ENCODE data around the gene CORO6. TPM values are rescaled to one million over a fixed set of nuclear protein-coding genes. Genes with fewer than 3 reads are reported as not detected.

The CORO6 gene
- total RNA-seq, 8 experiments from 2014 or later = 0.42 to 24.2 (median 2.3) TPM

DNA sequence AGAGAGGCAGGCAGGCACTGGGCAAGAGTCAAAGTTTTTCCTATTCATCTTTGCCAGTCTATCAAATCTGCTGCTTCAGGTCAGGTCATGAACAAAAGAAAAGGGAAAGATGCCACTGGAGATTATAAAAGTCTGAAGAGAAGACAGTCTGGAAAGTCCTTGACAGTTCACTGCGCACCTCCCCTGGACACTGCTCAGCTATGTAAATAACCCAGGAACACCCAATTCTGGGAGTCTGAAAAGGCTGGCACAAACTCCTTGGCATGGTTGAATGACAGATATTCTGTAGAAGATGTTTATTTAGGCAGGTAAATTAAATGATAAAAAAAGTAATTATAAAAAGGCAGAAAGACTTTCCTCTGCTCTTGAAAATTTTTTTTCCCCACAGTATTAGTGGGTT is 5.2 kb upstream of the CORO6 start:
- 89 to 100% (median 100%) methylated on average over 1 of the region's 1 CpG; no CpG with 5 or more reads in 5 of the 10 experiments for WGBS, 10 experiments
- H3K4me1 ChIP-seq (replicated peaks in 1 of 2) = no peaks in the 10 kb centered on the region
- in situ Hi-C loops (cut with MboI; ENCODE audit: low pct_unique_long_range_greater_than_20kb in 2 of 9, low sequenced_read_pairs in 9 of 9, unreplicated experiment in 9 of 9) = loop anchor here in 2 of 9 experiments (25.0 kb wide), 2 partner anchors 134 to 159 kb away; no protein-coding TSS in a partner anchor
- H3K4me3 ChIP-seq = no peak overlapping the region
- peak in 1 of 8 experiments; percentile 23 for ATAC-seq (replicated peaks in 6 of 8)
- H3K27ac ChIP-seq = no peak overlapping the region

DNA sequence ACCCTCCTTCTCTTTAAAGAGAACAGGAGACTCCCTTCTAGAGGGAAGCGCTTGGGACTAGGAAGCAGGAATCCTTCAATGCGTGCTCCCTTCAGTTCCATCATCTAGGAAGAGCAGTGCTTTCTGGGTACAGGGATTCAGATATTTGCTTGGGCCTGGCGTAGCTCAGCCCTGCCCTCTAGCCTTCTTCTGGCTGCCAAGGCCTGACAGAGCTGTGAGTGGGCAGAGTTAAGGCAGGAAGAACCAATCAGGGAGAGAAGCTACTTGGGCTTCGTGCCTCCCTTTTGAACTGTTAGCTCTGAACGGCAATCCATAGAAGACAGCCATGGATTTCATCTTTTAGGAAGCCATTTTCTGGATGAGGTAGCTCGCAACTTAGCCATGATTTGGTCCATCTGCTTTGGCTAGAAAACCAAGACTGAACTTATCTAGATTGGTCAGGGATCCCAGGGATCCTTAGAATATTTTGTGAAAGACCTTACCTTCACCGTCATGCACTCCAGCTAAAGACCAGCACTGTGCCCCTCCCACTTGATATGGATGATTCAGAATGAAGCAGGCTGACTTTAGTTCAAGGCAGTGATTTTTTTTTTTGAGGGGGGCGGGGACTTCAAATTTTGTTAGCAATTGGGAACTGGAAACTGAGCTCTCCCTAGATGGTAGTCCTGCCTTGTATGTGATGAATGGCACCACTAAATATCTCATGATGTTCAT is 2.5 kb upstream of the CORO6 start:
- no peak overlapping the region for H3K4me3 ChIP-seq
- peaks cover 0 to 2% of the 10 kb centered on the region in 2 donors for H3K4me1 ChIP-seq (replicated peaks in 1 of 2)
- WGBS, 10 experiments = 45 to 100% (median 98%) methylated on average over 1 to 4 of the region's 8 CpGs; no CpG with 5 or more reads in 2 of the 10 experiments
- H3K27ac ChIP-seq = no peak overlapping the region
- peak in 3 of 8 experiments; percentile 13 to 35 (median 26) for ATAC-seq (replicated peaks in 6 of 8)
- in situ Hi-C loops (cut with MboI; ENCODE audit: low pct_unique_long_range_greater_than_20kb in 2 of 9, low sequenced_read_pairs in 9 of 9, unreplicated experiment in 9 of 9) = loop anchor here in 2 of 9 experiments (25.0 kb wide), 2 partner anchors 137 to 162 kb away; no protein-coding TSS in a partner anchor

DNA sequence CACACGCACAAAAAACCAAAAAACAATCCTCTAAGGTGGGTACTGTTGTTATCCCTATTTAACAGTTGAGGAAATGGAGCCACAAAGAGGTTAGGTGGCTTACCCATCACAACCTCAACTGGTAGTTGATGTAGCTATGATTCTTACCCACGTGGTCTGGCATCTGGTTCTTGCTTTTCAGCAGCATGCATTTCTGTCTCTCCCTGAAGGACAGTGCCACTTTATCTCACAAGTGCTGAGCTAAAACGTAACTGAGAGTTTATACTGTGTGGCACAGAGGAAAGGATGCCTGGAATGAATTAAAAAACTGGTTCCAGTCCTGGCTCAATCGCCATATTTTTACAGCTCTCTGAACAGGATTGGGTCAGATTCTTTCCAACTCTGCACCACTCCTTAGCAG is 1.9 kb upstream of the CORO6 start:
- Histone ChIP-seq H3K4me1 (replicated peaks in 1 of 2) (peaks cover 0 to 2% of the 10 kb centered on the region in 2 donors), H3K27ac (no peak overlapping the region), H3K4me3 (no peak overlapping the region)
- in situ Hi-C loops (cut with MboI; ENCODE audit: low pct_unique_long_range_greater_than_20kb in 2 of 9, low sequenced_read_pairs in 9 of 9, unreplicated experiment in 9 of 9) = loop anchor here in 1 of 9 experiments (25.0 kb wide), 1 partner anchor 463 kb away; no protein-coding TSS in a partner anchor
- ATAC-seq (replicated peaks in 6 of 8) = no peak
- WGBS, 10 experiments = 0 to 92% (median 71%) methylated on average over 1 to 3 of the region's 4 CpGs; no CpG with 5 or more reads in 3 of the 10 experiments

DNA sequence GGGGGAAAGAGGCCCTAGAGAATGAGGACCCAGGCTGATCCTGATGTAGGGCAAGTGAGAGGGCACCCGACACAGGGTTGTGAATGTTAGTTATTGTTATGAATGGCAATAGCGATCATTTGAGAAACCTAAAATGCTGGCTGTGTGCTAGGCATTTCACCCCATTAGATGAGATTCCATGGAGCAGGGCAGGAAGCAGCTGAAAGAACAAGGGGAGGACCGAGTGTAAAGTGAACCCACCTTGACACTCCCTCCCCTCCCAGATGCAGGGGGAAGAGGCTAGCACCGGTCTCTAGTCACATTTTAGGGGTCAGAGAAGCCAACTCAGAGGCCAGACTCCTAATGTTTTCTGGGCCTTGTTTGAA is 553 bp upstream of the CORO6 start:
- Histone ChIP-seq H3K27ac (no peak overlapping the region), H3K4me1 (replicated peaks in 1 of 2) (peaks cover 0 to 2% of the 10 kb centered on the region in 2 donors), H3K4me3 (peak overlapping the region in 4 of 5 donors; percentile 38 to 50 (median 47))
- in situ Hi-C loops (cut with MboI; ENCODE audit: low pct_unique_long_range_greater_than_20kb in 2 of 9, low sequenced_read_pairs in 9 of 9, unreplicated experiment in 9 of 9) = loop anchor here in 1 of 9 experiments (25.0 kb wide), 1 partner anchor 464 kb away; no protein-coding TSS in a partner anchor
- 0 to 41% (median 35%) methylated on average over 1 to 4 of the region's 4 CpGs; no CpG with 5 or more reads in 7 of the 10 experiments for WGBS, 10 experiments
- no peak for ATAC-seq (replicated peaks in 6 of 8)

DNA sequence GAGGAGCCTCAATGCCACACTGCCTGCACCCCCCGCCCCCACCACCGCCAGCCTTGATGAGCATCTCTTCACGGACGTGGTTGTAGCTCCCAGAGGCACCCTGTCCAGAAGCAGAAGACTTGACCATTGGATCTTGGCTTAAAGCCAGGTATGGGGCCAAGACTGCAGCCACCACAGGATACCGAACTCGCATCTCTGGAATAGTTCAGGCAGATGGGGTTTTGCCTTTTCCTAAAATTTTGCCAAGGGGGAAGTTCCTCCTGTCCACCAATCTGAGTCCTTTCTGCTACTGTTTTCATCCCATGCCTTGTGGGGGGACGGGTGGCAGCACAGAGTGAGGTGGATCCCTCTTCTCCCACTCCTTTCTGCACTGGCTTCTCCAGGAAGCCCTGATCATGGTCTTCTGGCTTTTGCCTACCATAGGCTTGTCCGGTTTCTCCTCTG is 939 bp downstream of the CORO6 start:
- 17 to 91% (median 75%) methylated on average over 1 to 5 of the region's 8 CpGs; no CpG with 5 or more reads in 5 of the 10 experiments for WGBS, 10 experiments
- peak in 1 of 8 experiments; percentile 2 for ATAC-seq (replicated peaks in 6 of 8)

DNA sequence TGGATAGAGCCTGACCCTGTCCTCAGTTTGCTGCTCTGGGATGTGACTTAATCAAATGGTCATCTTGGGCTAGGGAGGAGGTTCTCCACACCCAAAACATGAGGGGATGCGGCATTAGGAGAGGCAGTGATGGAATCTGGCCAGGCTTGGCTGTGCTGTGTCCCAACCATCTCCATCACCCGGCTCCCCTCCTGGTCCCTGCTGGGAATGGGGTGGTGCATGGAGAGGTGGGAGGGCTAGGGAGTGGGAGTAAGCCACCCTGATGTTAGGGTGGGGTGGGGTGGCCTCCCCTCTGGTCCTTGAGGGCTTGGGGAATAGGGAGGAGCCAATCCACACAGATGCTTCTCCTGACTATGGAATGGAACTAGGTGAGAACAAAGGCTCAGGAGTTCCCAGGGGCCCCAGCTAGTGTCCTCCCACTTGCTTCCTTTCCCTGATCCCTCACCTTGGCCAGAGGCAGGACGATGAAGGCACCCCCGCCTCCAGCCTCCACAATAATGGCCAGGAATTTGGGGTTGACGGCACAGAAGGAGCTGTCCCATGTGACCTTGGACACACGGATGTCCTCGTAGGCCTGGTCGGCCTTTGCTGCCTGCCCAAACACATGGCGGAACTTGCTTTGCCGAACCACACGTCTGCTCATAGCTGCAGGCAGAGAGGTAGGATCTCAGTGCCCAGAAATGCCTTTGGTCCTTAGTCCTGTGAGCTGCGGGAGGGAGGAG is 1.8 kb downstream of the CORO6 start:
- in situ Hi-C loops (cut with MboI; ENCODE audit: low pct_unique_long_range_greater_than_20kb in 2 of 9, low sequenced_read_pairs in 9 of 9, unreplicated experiment in 9 of 9) = loop anchor here in 1 of 9 experiments (25.0 kb wide), 1 partner anchor 466 kb away; no protein-coding TSS in a partner anchor
- WGBS, 10 experiments = 93% methylated on average over 3 of the region's 12 CpGs; no CpG with 5 or more reads in 9 of the 10 experiments
- H3K27ac ChIP-seq = no peak overlapping the region
- no peak for ATAC-seq (replicated peaks in 6 of 8)
- H3K4me1 ChIP-seq (replicated peaks in 1 of 2) = peaks cover 10 to 14% of the 10 kb centered on the region in 2 donors
- H3K4me3 ChIP-seq = no peak overlapping the region

More for the DNA sequence above, 939 bp downstream of the CORO6 start:
- no peak overlapping the region for H3K27ac ChIP-seq
- peaks cover 6 to 10% of the 10 kb centered on the region in 2 donors for H3K4me1 ChIP-seq (replicated peaks in 1 of 2)
- H3K4me3 ChIP-seq = no peak overlapping the region
- in situ Hi-C loops (cut with MboI; ENCODE audit: low pct_unique_long_range_greater_than_20kb in 2 of 9, low sequenced_read_pairs in 9 of 9, unreplicated experiment in 9 of 9) = loop anchor here in 1 of 9 experiments (25.0 kb wide), 1 partner anchor 466 kb away; no protein-coding TSS in a partner anchor

DNA sequence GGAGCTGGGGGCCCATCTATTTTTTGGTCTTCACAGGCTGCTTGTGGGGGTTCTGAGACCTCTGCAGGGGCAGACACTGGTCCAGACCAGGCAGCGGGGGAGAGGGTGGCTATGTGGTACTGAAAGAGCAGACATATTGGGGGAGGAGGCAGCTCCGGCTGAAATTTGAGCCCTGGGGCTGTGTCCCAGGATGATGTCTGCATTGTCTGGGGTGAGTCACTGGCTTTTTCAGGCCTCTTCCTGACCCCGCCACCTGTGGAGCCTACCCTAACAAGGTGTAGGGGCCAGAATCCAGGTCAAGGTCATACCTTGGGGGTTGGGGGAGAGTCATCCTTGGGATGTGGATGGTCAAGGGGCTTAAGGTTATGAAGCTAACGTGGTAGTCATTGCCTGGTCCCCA is 2.4 kb downstream of the CORO6 start:
- H3K27ac ChIP-seq = no peak overlapping the region
- H3K4me3 ChIP-seq = no peak overlapping the region
- ATAC-seq (replicated peaks in 6 of 8) = peak in 1 of 8 experiments; percentile 1
- in situ Hi-C loops (cut with MboI; ENCODE audit: low pct_unique_long_range_greater_than_20kb in 2 of 9, low sequenced_read_pairs in 9 of 9, unreplicated experiment in 9 of 9) = loop anchor here in 1 of 9 experiments (25.0 kb wide), 1 partner anchor 467 kb away; no protein-coding TSS in a partner anchor
- H3K4me1 ChIP-seq (replicated peaks in 1 of 2) = peaks cover 13 to 15% of the 10 kb centered on the region in 2 donors
- WGBS, 10 experiments = 0 to 100% (median 83%) methylated on average over 1 to 3 of the region's 4 CpGs; no CpG with 5 or more reads in 5 of the 10 experiments

DNA sequence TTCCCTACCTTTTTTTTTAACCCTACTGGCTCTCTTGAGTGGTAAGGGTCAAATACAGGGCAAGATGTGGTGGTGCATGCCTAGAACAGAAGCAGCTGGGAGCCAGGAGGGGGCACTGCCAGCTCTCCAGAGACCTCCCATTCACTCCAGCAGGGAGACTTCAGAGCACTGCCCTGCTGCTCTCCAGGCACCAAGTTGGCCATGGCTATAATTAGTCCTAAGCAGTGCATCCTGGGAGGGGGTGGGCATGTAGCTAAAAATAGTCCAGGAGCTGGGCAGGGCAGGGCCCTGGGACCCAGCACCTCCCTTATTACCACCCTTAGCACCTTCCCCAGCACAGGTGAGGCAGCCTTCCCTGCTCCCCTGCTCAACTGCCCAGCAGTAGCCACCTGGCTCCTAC is 3.5 kb downstream of the CORO6 start:
- Histone ChIP-seq H3K27ac (no peak overlapping the region), H3K4me1 (replicated peaks in 1 of 2) (peaks cover 21 to 23% of the 10 kb centered on the region in 2 donors), H3K4me3 (no peak overlapping the region)
- in situ Hi-C loops (cut with MboI; ENCODE audit: low pct_unique_long_range_greater_than_20kb in 2 of 9, low sequenced_read_pairs in 9 of 9, unreplicated experiment in 9 of 9) = loop anchor here in 1 of 9 experiments (25.0 kb wide), 1 partner anchor 468 kb away; no protein-coding TSS in a partner anchor
- ATAC-seq (replicated peaks in 6 of 8) = peak in 1 of 8 experiments; percentile 15

DNA sequence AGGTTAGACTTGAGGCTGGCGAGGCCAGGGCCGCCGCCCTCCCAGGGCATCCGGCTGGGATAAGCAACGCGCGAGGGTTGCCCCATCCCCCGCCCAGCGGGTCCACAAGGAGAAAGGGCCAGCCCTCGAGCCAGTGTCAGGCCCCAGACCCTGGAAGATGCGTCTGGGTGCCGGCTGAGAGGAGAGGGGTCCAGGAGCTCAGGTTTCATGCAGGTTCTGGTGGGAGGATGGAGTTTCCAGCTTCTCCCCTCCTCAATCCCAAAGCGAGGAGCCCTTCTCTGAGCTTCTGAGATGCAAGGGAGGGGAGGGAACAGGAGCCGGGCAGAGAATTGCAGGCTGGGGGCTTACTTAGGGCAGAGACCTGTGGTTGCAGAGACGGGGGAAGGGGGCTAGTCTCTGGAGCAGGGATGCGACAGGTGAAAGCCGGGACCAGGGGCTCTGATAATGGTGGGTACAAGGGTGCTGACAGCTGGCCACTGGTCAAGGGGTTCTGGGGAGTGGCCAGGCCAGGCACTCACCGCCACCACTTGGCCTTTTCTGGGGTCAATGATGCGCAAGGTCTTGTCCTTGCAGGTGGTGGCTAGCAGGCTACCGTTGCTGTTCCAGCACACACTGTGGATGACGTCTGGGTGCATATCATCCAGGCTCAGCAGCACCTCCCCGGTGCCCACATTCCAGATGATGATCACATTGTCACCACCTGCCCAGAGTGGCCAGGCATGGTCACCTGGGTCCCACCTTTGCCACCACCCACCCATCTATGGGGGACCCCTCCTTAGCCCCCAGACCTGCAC is 4.2 kb downstream of the CORO6 start:
- in situ Hi-C loops (cut with MboI; ENCODE audit: low pct_unique_long_range_greater_than_20kb in 2 of 9, low sequenced_read_pairs in 9 of 9, unreplicated experiment in 9 of 9) = loop anchor here in 1 of 9 experiments (25.0 kb wide), 1 partner anchor 469 kb away; no protein-coding TSS in a partner anchor
- 35 to 56% methylated on average over 3 to 4 of the region's 22 CpGs; no CpG with 5 or more reads in 8 of the 10 experiments for WGBS, 10 experiments
- no peak overlapping the region for H3K27ac ChIP-seq
- H3K4me3 ChIP-seq = no peak overlapping the region
- no peak for ATAC-seq (replicated peaks in 6 of 8)
- H3K4me1 ChIP-seq (replicated peaks in 1 of 2) = peaks cover 28 to 31% of the 10 kb centered on the region in 2 donors

DNA sequence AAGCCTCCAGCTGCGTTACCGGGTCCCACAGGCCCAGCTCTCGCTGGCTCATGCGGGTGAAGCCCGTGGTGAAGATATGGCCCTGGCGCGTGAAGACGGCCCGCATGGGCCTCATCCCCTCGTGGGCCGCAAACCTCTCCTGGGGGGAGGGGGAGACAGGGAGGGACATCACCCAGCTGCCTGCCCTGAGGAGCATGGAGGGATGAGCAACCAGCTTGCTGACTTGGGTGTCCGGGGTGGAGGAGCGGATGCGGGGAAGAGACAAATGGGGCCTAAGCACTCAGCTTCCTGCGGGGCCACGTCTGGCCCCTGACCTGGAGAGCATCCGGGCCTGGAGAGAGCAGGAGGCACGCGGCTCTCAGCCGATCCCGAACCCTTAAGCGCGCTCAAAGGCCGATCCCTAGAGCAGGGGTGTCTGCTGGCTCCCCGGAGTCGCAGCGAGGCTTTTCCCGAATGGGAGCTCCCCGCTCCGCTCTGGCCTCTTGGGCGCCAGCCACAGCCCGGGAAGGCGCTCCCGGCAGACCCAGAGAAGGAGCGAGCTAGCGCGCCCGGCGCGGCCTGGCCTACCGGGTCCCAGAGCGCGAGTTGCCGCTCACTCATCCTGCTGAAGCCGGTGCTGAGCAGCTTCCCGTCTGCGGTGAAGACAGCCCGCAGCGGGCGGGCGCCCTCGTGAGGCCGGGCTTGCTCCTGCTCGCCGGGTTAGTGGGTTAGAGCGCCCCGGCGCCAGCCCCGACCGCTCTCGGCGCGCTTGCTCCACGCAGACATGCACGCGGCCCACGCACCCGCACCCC is 5.0 kb downstream of the CORO6 start:
- in situ Hi-C loops (cut with MboI; ENCODE audit: low pct_unique_long_range_greater_than_20kb in 2 of 9, low sequenced_read_pairs in 9 of 9, unreplicated experiment in 9 of 9) = loop anchor here in 1 of 9 experiments (25.0 kb wide), 1 partner anchor 470 kb away; no protein-coding TSS in a partner anchor
- Histone ChIP-seq H3K4me1 (replicated peaks in 1 of 2) (peaks cover 29 to 34% of the 10 kb centered on the region in 2 donors), H3K27ac (no peak overlapping the region), H3K4me3 (no peak overlapping the region)
- no peak for ATAC-seq (replicated peaks in 6 of 8)
- WGBS, 10 experiments = 18 to 46% (median 23%) methylated on average over 3 to 15 of the region's 68 CpGs; no CpG with 5 or more reads in 6 of the 10 experiments

DNA sequence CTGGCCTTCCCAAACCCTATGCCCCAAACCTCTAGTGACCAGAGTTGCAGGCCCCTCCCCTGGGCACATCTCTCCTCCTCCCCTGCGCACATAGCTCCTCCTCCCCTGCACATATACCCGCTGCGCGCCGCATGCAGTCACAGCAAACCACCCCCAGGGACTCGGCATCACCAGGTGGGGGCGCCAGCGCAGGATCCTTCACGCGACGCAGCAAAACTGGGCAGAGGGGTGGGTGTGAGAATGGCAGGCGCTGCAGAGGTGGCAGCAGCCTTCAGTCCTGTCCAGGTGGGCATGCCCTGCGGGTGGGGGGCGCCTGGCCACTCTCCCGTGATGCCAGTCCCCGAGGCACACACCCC is 5.6 kb downstream of the CORO6 start:
- H3K4me1 ChIP-seq (replicated peaks in 1 of 2) = peaks cover 28 to 34% of the 10 kb centered on the region in 2 donors
- no CpG with 5 or more reads among the region's 16 CpGs for WGBS, 10 experiments
- H3K4me3 ChIP-seq = no peak overlapping the region
- H3K27ac ChIP-seq = no peak overlapping the region
- in situ Hi-C loops (cut with MboI; ENCODE audit: low pct_unique_long_range_greater_than_20kb in 2 of 9, low sequenced_read_pairs in 9 of 9, unreplicated experiment in 9 of 9) = loop anchor here in 1 of 9 experiments (25.0 kb wide), 1 partner anchor 470 kb away; no protein-coding TSS in a partner anchor
- ATAC-seq (replicated peaks in 6 of 8) = peak in 6 of 8 experiments; percentile 0 to 47 (median 29)
